Measurements from ENCODE around the gene CDCA8.

Gene CDCA8

DNA sequence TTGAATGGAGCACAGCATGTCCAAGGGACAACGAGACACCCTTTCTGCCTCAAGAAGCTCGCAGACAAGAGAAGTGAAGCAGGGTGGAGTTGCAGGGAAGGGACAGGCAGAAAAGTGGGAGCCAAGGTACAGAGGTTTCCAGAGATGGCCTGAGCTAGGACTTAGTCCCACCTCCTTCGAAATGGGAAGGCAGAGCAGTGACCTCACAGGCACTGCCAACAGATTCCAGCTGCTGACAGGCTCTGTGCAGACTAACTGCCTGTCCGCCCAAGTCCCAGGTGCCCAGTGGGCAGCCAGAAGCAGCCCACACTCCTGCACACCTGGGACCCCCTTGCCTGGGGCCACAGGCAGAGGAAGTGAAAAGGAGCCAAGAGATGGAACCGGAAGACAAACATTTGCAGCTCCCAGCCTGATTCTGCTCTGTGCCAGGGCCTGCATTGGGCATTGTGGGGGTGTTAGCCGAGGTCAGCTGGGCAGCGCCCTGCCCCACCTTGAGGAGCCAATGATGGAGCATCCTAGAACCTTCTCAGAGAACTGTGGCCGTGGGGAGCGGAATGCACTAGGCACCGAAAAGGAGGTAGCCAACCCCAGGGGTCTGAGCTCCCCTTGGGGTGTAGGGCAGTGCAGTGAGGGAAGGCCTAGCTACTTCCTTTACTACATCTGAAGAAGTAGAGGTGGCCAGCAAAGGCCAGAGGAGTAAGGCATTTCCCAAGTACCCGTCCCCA, 30.1 kb upstream of the CDCA8 start:
- no peak for DNase-seq (ENCODE audit: low read depth)
- TF ChIP-seq, protein P1, sequence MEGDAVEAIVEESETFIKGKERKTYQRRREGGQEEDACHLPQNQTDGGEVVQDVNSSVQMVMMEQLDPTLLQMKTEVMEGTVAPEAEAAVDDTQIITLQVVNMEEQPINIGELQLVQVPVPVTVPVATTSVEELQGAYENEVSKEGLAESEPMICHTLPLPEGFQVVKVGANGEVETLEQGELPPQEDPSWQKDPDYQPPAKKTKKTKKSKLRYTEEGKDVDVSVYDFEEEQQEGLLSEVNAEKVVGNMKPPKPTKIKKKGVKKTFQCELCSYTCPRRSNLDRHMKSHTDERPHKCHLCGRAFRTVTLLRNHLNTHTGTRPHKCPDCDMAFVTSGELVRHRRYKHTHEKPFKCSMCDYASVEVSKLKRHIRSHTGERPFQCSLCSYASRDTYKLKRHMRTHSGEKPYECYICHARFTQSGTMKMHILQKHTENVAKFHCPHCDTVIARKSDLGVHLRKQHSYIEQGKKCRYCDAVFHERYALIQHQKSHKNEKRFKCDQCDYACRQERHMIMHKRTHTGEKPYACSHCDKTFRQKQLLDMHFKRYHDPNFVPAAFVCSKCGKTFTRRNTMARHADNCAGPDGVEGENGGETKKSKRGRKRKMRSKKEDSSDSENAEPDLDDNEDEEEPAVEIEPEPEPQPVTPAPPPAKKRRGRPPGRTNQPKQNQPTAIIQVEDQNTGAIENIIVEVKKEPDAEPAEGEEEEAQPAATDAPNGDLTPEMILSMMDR (conservative IDR thresholded peaks at IDR 0.05; ENCODE audit: low read depth, low read length) = no peak
- H3K4me3 ChIP-seq (ENCODE audit: low read length) = no peak overlapping the region

DNA sequence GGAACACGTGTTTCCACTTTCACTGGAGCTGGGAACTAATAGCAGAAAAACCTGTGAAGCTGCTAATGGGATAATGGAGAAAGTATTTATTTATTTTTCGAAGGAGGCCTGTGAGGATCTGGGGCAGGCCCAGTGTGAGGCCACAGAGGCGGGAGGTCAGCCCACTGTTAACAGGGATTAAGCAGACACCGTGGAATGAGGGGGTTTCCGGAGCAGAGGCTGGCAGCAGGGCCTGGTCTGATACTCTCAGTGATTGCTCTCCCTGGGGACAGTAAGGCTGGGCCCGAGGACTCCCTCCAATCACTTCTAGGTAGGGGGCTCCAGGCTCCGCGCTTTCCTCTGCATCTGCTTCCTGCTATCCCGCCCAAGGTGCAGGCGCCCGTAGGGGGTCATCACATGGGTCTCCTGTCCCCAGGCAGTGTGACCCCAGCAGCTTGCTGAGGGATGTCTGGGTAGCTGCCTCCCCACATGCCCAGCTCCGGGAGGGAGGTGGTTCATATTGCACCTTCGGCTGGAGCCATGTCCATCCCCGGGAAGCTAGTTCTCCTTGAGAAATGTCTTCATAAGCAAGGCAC, 28.8 kb upstream of the CDCA8 start:
- H3K4me3 ChIP-seq (ENCODE audit: low read length) = no peak overlapping the region
- TF ChIP-seq, protein P1 (conservative IDR thresholded peaks at IDR 0.05; ENCODE audit: low read depth, low read length) = no peak
- DNase-seq (ENCODE audit: low read depth) = no peak

DNA sequence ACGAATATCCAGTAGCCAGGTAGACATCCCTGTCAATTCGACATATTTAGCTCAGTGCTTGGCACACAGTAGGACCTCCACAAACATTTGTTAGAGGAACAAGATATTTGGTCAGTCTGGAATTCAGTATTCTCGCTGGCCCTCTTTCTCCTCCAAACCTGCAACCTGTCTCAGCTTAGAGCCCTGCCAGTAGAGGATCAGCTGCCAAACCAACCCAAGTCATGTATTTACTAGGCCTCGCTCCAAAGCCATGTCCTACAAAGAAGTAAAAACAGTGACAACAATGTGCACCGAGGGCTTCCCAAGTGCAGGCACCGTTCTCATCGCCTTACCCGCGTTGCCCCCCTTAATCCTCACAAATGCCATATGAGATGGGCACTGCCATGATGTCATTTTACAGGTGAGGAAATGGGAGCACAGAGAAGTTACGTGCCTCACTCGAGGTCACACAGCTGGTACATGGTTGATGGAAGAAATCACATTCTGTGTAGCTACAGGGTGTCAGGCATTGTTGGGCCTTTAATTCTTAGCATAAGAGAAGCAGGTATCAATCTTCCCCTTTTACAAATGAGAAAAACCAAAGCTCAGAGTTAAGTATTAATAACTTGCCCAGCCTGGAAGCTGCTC, 26.0 kb upstream of the CDCA8 start:
- TF ChIP-seq, protein P1 (conservative IDR thresholded peaks at IDR 0.05; ENCODE audit: low read depth, low read length) = no peak
- DNase-seq (ENCODE audit: low read depth) = no peak

DNA sequence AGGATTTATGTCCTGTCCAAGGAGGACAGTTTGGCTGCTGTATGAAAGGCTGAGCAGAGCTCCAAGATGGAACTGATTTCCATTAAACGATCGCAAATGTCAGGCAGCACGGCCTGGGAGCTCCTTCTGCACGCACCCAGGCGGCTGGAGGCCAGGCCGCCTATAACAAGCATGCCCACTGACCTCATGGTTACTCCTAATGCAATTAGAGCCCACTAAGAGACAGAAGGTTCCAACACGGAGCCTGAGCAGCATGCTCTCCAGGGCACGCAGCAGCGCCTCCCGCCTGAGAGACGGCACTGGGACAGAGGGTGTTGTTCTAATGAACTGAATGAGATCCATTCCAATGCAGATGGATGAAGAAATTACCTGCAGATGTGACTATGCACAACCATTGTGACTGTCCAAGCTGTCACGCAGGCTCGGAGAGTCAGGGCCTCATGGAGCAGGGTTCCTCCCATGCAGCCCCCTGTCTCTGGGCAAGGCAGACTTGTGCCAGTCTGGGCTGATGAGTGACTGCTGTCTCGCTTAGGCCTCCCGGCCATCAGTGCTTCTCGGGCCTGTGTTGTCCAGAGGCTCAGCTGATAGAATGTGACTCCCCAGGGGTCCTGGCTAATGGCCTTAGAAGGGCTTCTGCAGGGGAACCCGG, 25.2 kb upstream of the CDCA8 start:
- TF ChIP-seq, protein P1 (conservative IDR thresholded peaks at IDR 0.05; ENCODE audit: low read depth, low read length) = no peak
- no peak overlapping the region for H3K4me3 ChIP-seq (ENCODE audit: low read length)

More for the DNA sequence above, 26.0 kb upstream of the CDCA8 start:
- H3K4me3 ChIP-seq (ENCODE audit: low read length) = no peak overlapping the region

DNA sequence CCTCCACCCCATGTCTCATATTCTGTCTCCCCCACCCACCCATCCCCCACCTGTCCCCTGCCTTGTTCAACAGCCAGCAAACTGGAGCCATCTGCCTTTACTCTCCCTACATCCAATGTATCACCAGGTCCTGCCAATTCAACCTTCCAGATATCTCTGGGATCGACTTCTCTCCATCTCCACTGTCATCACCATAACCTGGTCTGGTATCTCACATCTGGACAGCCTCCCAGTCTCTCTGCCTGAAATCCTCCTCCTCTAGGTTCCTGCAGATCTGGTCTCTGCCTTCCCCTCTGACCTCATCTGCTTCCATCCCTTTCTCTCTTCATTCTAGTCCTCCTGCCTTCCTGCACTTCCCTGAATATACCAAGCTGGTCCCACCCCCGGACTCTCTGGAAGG, 22.2 kb upstream of the CDCA8 start:
- no peak for DNase-seq (ENCODE audit: low read depth)
- TF ChIP-seq, protein P1 (conservative IDR thresholded peaks at IDR 0.05; ENCODE audit: low read depth, low read length) = no peak
- H3K4me3 ChIP-seq (ENCODE audit: low read length) = no peak overlapping the region

More for the DNA sequence above, 25.2 kb upstream of the CDCA8 start:
- no peak for DNase-seq (ENCODE audit: low read depth)

DNA sequence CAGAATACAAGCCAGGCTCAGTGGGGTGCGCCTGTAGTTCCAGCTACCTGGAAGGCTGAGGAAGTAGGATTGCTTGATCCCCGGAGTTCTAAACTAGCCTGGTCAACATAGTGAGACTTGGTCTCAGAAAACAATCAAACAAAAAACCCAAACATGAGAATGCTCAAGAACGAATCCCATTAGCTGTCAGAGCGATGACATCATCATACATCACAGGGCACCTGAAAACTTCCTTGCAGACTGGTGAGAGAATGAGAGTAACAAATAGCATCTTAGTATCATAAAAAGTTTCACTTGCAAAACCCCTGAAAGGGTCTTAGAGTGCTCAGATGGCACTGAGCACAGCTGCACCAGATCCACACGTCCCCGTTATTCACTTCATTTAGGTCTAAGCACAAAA, 21.1 kb upstream of the CDCA8 start:
- no peak overlapping the region for H3K4me3 ChIP-seq (ENCODE audit: low read length)
- TF ChIP-seq, protein P1 (conservative IDR thresholded peaks at IDR 0.05; ENCODE audit: low read depth, low read length) = no peak
- DNase-seq (ENCODE audit: low read depth) = no peak

All from retinal pigment epithelial cell (primary cell).